ENCODE data around the gene TRABD2A.

TRABD2A gene

DNA sequence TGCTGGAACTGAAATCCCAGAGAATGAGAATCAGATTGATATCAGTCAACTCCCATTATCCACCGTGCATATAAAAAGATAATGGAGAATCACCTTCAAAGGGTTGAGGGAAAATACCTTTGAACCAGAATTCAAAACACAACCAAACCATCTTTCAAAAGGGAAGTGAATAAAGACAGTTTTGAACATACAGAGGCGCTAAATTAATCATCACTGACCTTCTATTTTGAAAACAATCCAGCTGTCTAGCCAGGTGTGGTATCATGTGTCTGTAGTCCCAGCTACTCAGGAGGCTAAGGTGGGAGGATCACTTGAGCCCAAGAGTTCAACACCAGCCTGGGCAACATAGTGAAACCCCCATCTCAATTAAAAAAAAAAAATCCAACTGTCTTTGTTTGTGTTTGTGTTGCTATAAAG lies 63.6 kb downstream of the TRABD2A start:
- TF ChIP-seq Cebpa-rat (IDR thresholded peaks at IDR 0.05): no peak
- H3K27ac ChIP-seq: no peak overlapping the region
- H3K36me3 ChIP-seq: no peaks in the 10 kb centered on the region
- H3K9me3 ChIP-seq (replicated peaks in 1 of 11): peaks cover 0 to 6% (median 0%) of the 10 kb centered on the region in 11 experiments; a peak in 1 of 22 replicates
- no peak overlapping the region for H3K9ac ChIP-seq
- H3K4me2 ChIP-seq: no peak overlapping the region
- no peaks in the 10 kb centered on the region for H3K4me1 ChIP-seq
- H3K27me3 ChIP-seq: no peaks in the 10 kb centered on the region
- H4K20me1 ChIP-seq: no peaks in the 10 kb centered on the region
- no peak overlapping the region for H3K4me3 ChIP-seq

- Histone ChIP-seq H3K4me3 (no peak overlapping the region), H3K27me3 (no peaks in the 10 kb centered on the region), H3K9me3 (replicated peaks in 1 of 11) (peaks cover 0 to 6% (median 0%) of the 10 kb centered on the region in 11 experiments; a peak in 1 of 22 replicates), H3K9ac (no peak overlapping the region), H3K27ac (no peak overlapping the region), H4K20me1 (no peaks in the 10 kb centered on the region), H3K36me3 (no peaks in the 10 kb centered on the region), H3K4me2 (no peak overlapping the region), H3K4me1 (no peaks in the 10 kb centered on the region)
- no peak for TF ChIP-seq Cebpa-rat (IDR thresholded peaks at IDR 0.05)
These were observed 64.4 kb downstream of the TRABD2A start for GRCh38 chr2:84816426-84817026.

GRCh38 chr2:84815146-84815545 lies 65.7 kb downstream of the TRABD2A start:
- no peak for TF ChIP-seq Cebpa-rat (IDR thresholded peaks at IDR 0.05)
- no peak overlapping the region for H3K4me2 ChIP-seq
- H4K20me1 ChIP-seq: no peaks in the 10 kb centered on the region

GRCh38 chr2:84811839-84812431 lies 68.9 kb downstream of the TRABD2A start:
- Histone ChIP-seq H3K9me3 (replicated peaks in 1 of 11) (peaks cover 0 to 6% (median 0%) of the 10 kb centered on the region in 11 experiments; a peak in 1 of 22 replicates), H4K20me1 (no peaks in the 10 kb centered on the region), H3K27me3 (no peaks in the 10 kb centered on the region)

More at GRCh38 chr2:84815146-84815545, 65.7 kb downstream of the TRABD2A start:
- H3K27me3 ChIP-seq: no peaks in the 10 kb centered on the region
- H3K9me3 ChIP-seq (replicated peaks in 1 of 11): peaks cover 0 to 6% (median 0%) of the 10 kb centered on the region in 11 experiments; a peak in 1 of 22 replicates
- no peak overlapping the region for H3K27ac ChIP-seq
- H3K4me1 ChIP-seq: no peaks in the 10 kb centered on the region
- H3K9ac ChIP-seq: no peak overlapping the region
- H3K4me3 ChIP-seq: no peak overlapping the region
- H3K36me3 ChIP-seq: no peaks in the 10 kb centered on the region

GRCh38 chr2:84808279-84808678 lies 72.6 kb downstream of the TRABD2A start:
- H3K4me3 ChIP-seq: no peak overlapping the region
- no peak for TF ChIP-seq Cebpa-rat (IDR thresholded peaks at IDR 0.05)
- no peaks in the 10 kb centered on the region; a peak in 1 of 22 replicates for H3K9me3 ChIP-seq (replicated peaks in 1 of 11)
- H3K36me3 ChIP-seq: no peaks in the 10 kb centered on the region
- no peaks in the 10 kb centered on the region for H3K4me1 ChIP-seq
- H3K27ac ChIP-seq: no peak overlapping the region
- H3K27me3 ChIP-seq: no peaks in the 10 kb centered on the region
- no peaks in the 10 kb centered on the region for H4K20me1 ChIP-seq
- no peak overlapping the region for H3K9ac ChIP-seq
- H3K4me2 ChIP-seq: no peak overlapping the region

More at GRCh38 chr2:84811839-84812431, 68.9 kb downstream of the TRABD2A start:
- Histone ChIP-seq H3K27ac (no peak overlapping the region), H3K36me3 (no peaks in the 10 kb centered on the region), H3K4me1 (no peaks in the 10 kb centered on the region), H3K4me2 (no peak overlapping the region), H3K9ac (no peak overlapping the region), H3K4me3 (no peak overlapping the region)
- TF ChIP-seq Cebpa-rat (IDR thresholded peaks at IDR 0.05): no peak

- Histone ChIP-seq H3K4me3 (no peak overlapping the region), H3K4me2 (no peak overlapping the region)
These were observed 73.8 kb downstream of the TRABD2A start for GRCh38 chr2:84807063-84807485.

DNA sequence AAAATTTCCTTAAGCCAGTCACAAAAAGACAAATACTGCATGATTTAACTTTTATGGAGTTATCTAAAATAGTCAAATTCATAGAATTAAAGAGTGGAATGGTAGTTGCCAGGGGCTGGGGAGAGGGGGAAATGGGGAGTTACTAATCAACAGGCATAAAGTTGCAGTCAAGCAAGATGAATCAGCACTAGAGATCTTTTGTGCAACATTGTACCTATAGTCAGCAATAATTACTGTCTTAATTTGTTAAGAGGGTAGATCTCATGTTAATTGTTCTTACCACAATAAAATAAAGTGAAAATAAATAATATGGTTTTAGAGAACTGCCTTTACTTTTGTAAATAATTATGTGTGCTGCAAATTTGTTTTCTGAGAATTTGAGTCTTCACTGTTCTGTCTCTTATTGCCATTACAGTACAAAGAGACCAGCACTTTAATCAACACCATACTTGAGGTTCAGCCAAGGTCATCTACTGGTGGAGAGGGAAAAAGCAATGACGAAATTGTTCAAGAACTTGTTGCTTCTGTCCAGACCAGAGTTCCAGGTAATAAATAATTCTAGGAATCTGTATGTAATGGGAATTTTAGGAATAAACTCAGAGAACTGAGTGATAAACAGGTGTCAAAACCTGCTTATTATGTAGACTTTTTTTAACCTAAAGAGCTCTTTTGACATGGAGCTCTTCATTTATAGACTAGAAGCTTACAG lies 75.5 kb downstream of the TRABD2A start:
- H3K9me3 ChIP-seq (replicated peaks in 1 of 11): peaks cover 13 to 19% (median 16%) of the 10 kb centered on the region in 11 experiments
- no peaks in the 10 kb centered on the region for H3K36me3 ChIP-seq
- TF ChIP-seq Cebpa-rat (IDR thresholded peaks at IDR 0.05): no peak
- H3K4me1 ChIP-seq: no peaks in the 10 kb centered on the region
- no peak overlapping the region for H3K4me2 ChIP-seq
- H3K27me3 ChIP-seq: no peaks in the 10 kb centered on the region
- no peak overlapping the region for H3K9ac ChIP-seq
- no peak overlapping the region for H3K4me3 ChIP-seq
- H3K27ac ChIP-seq: no peak overlapping the region
- H4K20me1 ChIP-seq: no peaks in the 10 kb centered on the region

More at GRCh38 chr2:84807063-84807485, 73.8 kb downstream of the TRABD2A start:
- Histone ChIP-seq H3K36me3 (no peaks in the 10 kb centered on the region), H4K20me1 (no peaks in the 10 kb centered on the region), H3K4me1 (no peaks in the 10 kb centered on the region), H3K27ac (no peak overlapping the region), H3K27me3 (no peaks in the 10 kb centered on the region), H3K9ac (no peak overlapping the region), H3K9me3 (replicated peaks in 1 of 11) (peaks cover 4 to 9% (median 6%) of the 10 kb centered on the region in 11 experiments; a peak in 21 of 22 replicates)
- no peak for TF ChIP-seq Cebpa-rat (IDR thresholded peaks at IDR 0.05)

DNA sequence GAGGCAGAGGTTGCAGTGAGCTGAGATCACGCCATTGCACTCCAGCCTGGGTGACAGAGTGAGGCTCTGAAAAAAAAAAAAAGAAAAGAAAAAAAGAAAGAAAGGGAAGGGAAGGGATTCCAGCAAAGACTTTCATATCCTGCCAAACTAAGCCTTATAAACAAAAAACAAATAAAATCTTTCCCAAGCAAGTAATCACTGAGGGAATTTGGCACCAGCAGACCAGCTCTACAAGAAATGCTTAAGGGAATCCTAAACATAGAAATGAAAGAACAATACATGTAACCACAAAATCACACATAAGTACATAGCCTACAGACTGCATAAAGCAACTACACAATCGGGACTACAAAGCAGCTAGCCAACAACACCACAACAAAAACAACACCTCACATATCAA lies 79.1 kb downstream of the TRABD2A start:
- no peak overlapping the region for H3K4me2 ChIP-seq

DNA sequence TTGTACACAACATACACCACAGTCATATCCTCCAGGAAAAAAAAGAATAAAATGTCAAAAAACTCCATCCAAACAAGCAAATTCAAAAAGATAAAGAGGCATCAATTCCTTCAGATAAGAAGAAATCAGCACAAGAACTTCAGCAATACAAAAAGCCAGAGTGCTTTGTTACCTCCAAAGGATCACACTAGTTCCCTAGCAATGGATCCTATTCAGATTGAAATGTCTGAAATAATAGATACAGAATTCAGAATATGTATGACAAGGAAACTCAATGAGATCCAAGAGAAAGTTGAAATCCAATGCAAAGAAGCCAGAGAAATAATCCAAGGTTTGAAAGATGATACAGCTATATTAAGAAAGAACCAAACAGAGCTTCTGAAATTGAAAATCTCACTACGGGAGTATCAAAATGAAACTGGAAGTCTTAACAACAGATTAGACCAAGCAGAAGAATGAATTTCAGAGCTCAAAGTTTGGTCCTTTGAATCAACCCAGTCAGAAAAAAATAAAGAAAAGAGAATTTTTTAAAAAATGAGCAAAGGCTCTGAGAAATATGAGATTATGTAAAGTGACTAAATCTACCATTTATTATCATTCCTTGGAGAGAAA lies 80.6 kb downstream of the TRABD2A start:
- no peak overlapping the region for H3K4me2 ChIP-seq
- no peak overlapping the region for H3K9ac ChIP-seq
- H3K4me1 ChIP-seq: no peaks in the 10 kb centered on the region
- peaks cover 15 to 28% (median 24%) of the 10 kb centered on the region in 11 experiments for H3K9me3 ChIP-seq (replicated peaks in 1 of 11)
- no peak for TF ChIP-seq Cebpa-rat (IDR thresholded peaks at IDR 0.05)
- H4K20me1 ChIP-seq: no peaks in the 10 kb centered on the region
- H3K27ac ChIP-seq: no peak overlapping the region
- no peaks in the 10 kb centered on the region; a peak in 1 of 22 replicates for H3K36me3 ChIP-seq
- no peak overlapping the region for H3K4me3 ChIP-seq
- no peaks in the 10 kb centered on the region for H3K27me3 ChIP-seq

More for the DNA sequence above, 79.1 kb downstream of the TRABD2A start:
- H3K4me1 ChIP-seq: no peaks in the 10 kb centered on the region
- no peaks in the 10 kb centered on the region for H4K20me1 ChIP-seq
- no peak overlapping the region for H3K9ac ChIP-seq
- peaks cover 15 to 28% (median 24%) of the 10 kb centered on the region in 11 experiments for H3K9me3 ChIP-seq (replicated peaks in 1 of 11)
- no peaks in the 10 kb centered on the region for H3K27me3 ChIP-seq
- H3K27ac ChIP-seq: no peak overlapping the region
- H3K4me3 ChIP-seq: no peak overlapping the region
- no peak for TF ChIP-seq Cebpa-rat (IDR thresholded peaks at IDR 0.05)
- no peaks in the 10 kb centered on the region; a peak in 1 of 22 replicates for H3K36me3 ChIP-seq
